ENCODE results near the gene TMEM41B. TPM values are rescaled to one million over a fixed set of nuclear protein-coding genes. Genes with fewer than 3 reads are reported as not detected.

TMEM41B gene
- total RNA-seq, 1 donor from 2014 or later: 43.6 TPM

DNA sequence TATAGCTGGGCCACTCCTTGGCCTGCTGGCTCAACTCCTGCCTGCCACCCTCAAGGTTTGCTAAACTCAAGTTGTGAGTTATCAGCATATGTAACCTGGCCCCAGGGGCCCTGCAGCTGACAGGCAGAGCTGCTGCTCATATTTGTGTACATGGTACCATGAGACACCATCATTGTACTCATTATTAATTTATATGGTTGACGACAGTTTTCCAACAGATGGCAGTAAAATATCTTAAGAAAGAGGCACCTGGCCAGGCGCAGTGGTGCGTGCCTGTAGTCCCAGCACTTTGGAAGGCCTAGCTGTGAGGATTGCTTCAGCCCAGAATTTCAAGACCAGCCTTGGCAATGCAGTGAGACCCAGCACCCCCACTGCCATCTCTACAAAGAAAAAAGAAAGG, 37.8 kb downstream of the TMEM41B start:
- H3K36me3 Mint-ChIP-seq (ENCODE audit: unreplicated experiment): no peaks in the 10 kb centered on the region
- H3K4me1 Mint-ChIP-seq (ENCODE audit: low read depth, unreplicated experiment): no peaks in the 10 kb centered on the region
- H3K4me3 Mint-ChIP-seq (ENCODE audit: unreplicated experiment): no peak overlapping the region
- peak overlapping the region; percentile 62 for H3K27ac Mint-ChIP-seq (ENCODE audit: unreplicated experiment)
- peak; percentile 26 for DNase-seq
- no peaks in the 10 kb centered on the region for H3K9me3 Mint-ChIP-seq (ENCODE audit: unreplicated experiment)
- no peaks in the 10 kb centered on the region for H3K27me3 Mint-ChIP-seq (ENCODE audit: unreplicated experiment)
- TF ChIP-seq, protein P1, sequence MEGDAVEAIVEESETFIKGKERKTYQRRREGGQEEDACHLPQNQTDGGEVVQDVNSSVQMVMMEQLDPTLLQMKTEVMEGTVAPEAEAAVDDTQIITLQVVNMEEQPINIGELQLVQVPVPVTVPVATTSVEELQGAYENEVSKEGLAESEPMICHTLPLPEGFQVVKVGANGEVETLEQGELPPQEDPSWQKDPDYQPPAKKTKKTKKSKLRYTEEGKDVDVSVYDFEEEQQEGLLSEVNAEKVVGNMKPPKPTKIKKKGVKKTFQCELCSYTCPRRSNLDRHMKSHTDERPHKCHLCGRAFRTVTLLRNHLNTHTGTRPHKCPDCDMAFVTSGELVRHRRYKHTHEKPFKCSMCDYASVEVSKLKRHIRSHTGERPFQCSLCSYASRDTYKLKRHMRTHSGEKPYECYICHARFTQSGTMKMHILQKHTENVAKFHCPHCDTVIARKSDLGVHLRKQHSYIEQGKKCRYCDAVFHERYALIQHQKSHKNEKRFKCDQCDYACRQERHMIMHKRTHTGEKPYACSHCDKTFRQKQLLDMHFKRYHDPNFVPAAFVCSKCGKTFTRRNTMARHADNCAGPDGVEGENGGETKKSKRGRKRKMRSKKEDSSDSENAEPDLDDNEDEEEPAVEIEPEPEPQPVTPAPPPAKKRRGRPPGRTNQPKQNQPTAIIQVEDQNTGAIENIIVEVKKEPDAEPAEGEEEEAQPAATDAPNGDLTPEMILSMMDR (IDR thresholded peaks at IDR 0.05; ENCODE audit: partially characterized antibody, unreplicated experiment): no peak

DNA sequence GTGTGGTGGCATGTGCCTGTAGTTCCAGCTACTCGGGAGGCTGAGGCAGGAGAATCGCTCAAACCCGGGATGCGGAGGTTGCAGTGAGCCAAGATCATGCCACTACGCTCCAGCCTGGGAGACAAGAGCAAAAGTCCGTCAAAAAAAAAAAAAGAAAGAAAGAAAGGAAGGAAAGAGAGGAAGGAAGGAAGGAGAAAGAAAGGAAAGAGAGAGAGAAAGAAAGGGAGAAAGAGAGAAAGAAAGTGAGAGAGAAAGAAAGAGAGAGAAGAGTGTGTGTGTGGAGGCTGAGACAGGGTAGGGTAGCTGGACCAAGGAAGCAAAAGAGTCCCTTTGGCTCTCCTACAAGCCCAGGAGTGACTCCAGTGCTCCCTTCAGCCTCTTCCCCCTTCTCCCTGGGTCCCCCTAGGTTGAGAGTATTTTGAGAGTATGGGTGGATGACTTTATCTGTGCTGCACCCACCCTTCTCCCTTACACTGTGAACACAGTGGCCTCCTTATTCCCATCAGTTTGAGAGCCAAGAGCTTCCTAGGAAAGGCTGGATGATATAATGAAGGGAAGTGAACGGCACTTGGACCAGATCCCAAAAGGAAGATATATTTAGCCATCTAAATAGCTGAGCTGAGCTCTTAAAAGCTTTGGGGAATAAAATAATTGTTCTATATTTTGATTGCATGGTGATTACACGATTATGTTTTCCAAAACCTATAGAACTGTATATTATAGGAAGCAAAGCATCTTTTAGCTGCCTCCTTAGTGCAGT, 39.7 kb downstream of the TMEM41B start:
- DNase-seq: no peak

DNA sequence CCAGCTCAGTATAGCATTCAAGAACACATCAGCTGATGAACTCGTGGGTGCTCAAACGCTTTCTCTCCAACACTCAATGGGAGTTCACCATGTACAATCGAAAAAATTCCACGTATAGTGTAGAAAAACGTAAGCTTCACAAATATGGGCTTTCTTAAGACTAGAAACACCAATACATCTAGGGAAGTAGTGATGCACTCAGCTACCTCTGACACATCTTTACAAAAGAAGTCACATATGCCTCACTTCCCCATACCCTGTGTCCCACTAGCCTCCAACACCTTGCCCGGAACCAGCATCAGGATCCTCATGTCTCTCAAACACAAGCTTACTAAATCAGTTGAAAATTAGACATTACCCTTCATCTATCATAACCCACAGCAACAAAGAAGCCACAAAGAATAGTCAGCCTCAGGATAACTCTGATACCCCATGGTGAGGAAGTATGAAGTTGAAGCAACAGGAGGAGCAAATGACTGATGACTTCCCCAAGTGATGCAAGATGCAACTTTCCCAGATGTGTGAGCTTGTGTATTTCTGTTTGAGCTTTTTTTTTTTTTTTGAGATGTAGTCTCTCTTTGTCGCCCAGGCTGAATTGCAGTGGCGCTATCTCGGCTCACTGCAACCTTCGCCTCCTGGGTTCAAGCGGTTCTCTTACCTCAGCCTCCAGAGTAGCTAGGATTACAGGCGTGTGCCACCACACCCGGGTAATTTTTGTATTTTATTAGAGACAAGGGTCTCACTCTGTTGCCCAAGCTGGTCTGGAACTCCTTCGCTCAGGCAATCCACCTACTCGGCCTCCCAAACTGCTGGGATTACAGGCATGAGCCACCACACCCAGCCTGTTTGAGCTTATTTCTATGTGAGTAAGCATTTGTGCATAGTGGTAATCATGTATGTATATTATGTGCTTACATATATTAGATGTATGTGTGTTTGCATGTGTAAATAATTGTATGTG, 40.7 kb downstream of the TMEM41B start:
- H3K36me3 Mint-ChIP-seq (ENCODE audit: unreplicated experiment): no peaks in the 10 kb centered on the region
- H3K27me3 Mint-ChIP-seq (ENCODE audit: unreplicated experiment): no peaks in the 10 kb centered on the region
- no peak for DNase-seq
- TF ChIP-seq, protein P1 (IDR thresholded peaks at IDR 0.05; ENCODE audit: partially characterized antibody, unreplicated experiment): no peak
- H3K4me3 Mint-ChIP-seq (ENCODE audit: unreplicated experiment): no peak overlapping the region
- H3K9me3 Mint-ChIP-seq (ENCODE audit: unreplicated experiment): no peaks in the 10 kb centered on the region
- no peak overlapping the region for H3K27ac Mint-ChIP-seq (ENCODE audit: unreplicated experiment)
- no peaks in the 10 kb centered on the region for H3K4me1 Mint-ChIP-seq (ENCODE audit: low read depth, unreplicated experiment)

More for the DNA sequence above, 39.7 kb downstream of the TMEM41B start:
- Mint-ChIP-seq H3K27me3 (ENCODE audit: unreplicated experiment) (no peaks in the 10 kb centered on the region), H3K27ac (ENCODE audit: unreplicated experiment) (no peak overlapping the region), H3K4me3 (ENCODE audit: unreplicated experiment) (no peak overlapping the region), H3K36me3 (ENCODE audit: unreplicated experiment) (no peaks in the 10 kb centered on the region), H3K9me3 (ENCODE audit: unreplicated experiment) (no peaks in the 10 kb centered on the region), H3K4me1 (ENCODE audit: low read depth, unreplicated experiment) (no peaks in the 10 kb centered on the region)
- TF ChIP-seq, protein P1 (IDR thresholded peaks at IDR 0.05; ENCODE audit: partially characterized antibody, unreplicated experiment): no peak

DNA sequence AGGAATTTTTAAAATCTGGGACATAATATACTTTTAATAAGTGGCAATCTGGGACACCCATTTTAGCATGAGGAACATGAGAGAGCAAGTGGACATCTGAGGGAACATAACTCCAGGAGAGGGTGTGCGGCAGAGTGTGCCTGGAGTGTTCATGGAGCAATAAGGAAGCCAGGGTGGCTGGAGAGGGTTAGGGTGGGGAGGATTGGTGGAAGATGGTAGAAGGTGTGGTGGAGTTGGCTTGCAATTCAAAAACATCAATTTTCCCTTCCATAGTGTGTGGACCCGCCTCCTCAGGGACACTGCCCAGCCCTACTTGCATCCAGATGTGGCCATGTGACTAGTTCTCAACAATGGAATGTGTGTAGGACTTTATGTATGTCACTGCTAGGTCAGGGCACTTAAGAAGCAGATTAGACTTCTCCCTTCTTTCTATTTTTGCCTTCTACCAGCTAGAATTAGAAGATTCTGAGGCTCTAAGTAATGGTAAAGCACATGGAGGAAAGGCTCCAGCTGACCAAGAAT, 44.8 kb downstream of the TMEM41B start:
- Mint-ChIP-seq H3K27ac (ENCODE audit: unreplicated experiment) (no peak overlapping the region), H3K4me3 (ENCODE audit: unreplicated experiment) (no peak overlapping the region), H3K27me3 (ENCODE audit: unreplicated experiment) (peaks cover 6% of the 10 kb centered on the region), H3K9me3 (ENCODE audit: unreplicated experiment) (peaks cover 5% of the 10 kb centered on the region), H3K4me1 (ENCODE audit: low read depth, unreplicated experiment) (peaks cover 4% of the 10 kb centered on the region), H3K36me3 (ENCODE audit: unreplicated experiment) (no peaks in the 10 kb centered on the region)
- TF ChIP-seq, protein P1 (IDR thresholded peaks at IDR 0.05; ENCODE audit: partially characterized antibody, unreplicated experiment): no peak
- no peak for DNase-seq

Measured in glutamatergic neuron (in vitro differentiated cells).